DND-41 (cell line): Measurements from ENCODE around the gene HSPBAP1.

ENCODE experiments used
- ATAC-seq: fragments of 200-7000 bp; cut with Tn5 transposase; 3 replicates; pipeline ENCODE4 v1.9.1; 2021; ENCODE audit warnings: low read depth; ENCODE audit not compliant: insufficient read depth
- DNase-seq: peaks from one replicate; pipeline ENCODE4 v3.0.0-alpha.2; 2020
- H2AFZ ChIP-seq: 2 replicates; pipeline ENCODE4 v1.6.0; 2012; ENCODE audit warnings: low read depth, low read length
- H3K27ac ChIP-seq: 2 replicates; pipeline ENCODE4 v1.5.1; 2012; ENCODE audit warnings: low read length, inconsistent platforms
- H3K27me3 ChIP-seq: fragments of 200-600 bp; sonication (generic); 2 replicates; pipeline ENCODE4 v1.6.0; 2012; ENCODE audit warnings: low read length, mild to moderate bottlenecking, inconsistent platforms; ENCODE audit not compliant: insufficient read depth, poor library complexity
- H3K36me3 ChIP-seq: 2 replicates; pipeline ENCODE4 v1.5.1; 2012; ENCODE audit warnings: low read length, inconsistent platforms; ENCODE audit not compliant: insufficient read depth
- H3K4me1 ChIP-seq: 2 replicates; pipeline ENCODE4 v1.5.1; 2012; ENCODE audit warnings: mild to moderate bottlenecking, low read length; ENCODE audit not compliant: insufficient read depth
- H3K4me2 ChIP-seq: 2 replicates; pipeline ENCODE4 v1.6.0; 2012; ENCODE audit warnings: mild to moderate bottlenecking, moderate library complexity, low read length, inconsistent platforms; ENCODE audit not compliant: insufficient read depth
- H3K4me3 ChIP-seq, 2 experiments: fragments of 200-600 bp in 1 of 2; shearing (Covaris generic) in 1 of 2; 2 replicates each; pipeline ENCODE4 v1.5.1; 2012 to 2016; ENCODE audit warnings: inconsistent platforms in 2 of 2, low read length in 2 of 2, mild to moderate bottlenecking in 2 of 2, low read depth in 1 of 2, moderate library complexity in 1 of 2
- H3K79me2 ChIP-seq: 2 replicates; pipeline ENCODE4 v1.6.0; 2012; ENCODE audit warnings: low read length, inconsistent platforms; ENCODE audit not compliant: insufficient read depth
- H3K9ac ChIP-seq: 2 replicates; pipeline ENCODE4 v1.6.0; 2012; ENCODE audit warnings: low read depth, mild to moderate bottlenecking, inconsistent platforms, low read length, moderate library complexity
- H3K9me3 ChIP-seq: 2 replicates; pipeline ENCODE4 v1.5.1; 2012; ENCODE audit warnings: low read length, moderate library complexity, mild to moderate bottlenecking, inconsistent platforms; ENCODE audit not compliant: insufficient read depth, severe bottlenecking
- H4K20me1 ChIP-seq: 2 replicates; pipeline ENCODE4 v1.6.0; 2012; ENCODE audit warnings: low read length; ENCODE audit not compliant: insufficient read depth
- EZH2 ChIP-seq: IDR thresholded peaks from 3 replicates; pipeline ENCODE4 v1.6.1; 2012; ENCODE audit warnings: borderline replicate concordance, low read depth, mild to moderate bottlenecking, moderate library complexity, low read length, inconsistent platforms; ENCODE audit not compliant: severe bottlenecking
- TF ChIP-seq, protein P1 (sequence below): IDR thresholded peaks from 2 replicates; pipeline ENCODE4 v1.5.1; 2012; ENCODE audit warnings: borderline replicate concordance, low read length, moderate library complexity, mild to moderate bottlenecking; ENCODE audit not compliant: poor library complexity, severe bottlenecking; ENCODE audit errors: extremely low read depth

The HSPBAP1 gene

DNA sequence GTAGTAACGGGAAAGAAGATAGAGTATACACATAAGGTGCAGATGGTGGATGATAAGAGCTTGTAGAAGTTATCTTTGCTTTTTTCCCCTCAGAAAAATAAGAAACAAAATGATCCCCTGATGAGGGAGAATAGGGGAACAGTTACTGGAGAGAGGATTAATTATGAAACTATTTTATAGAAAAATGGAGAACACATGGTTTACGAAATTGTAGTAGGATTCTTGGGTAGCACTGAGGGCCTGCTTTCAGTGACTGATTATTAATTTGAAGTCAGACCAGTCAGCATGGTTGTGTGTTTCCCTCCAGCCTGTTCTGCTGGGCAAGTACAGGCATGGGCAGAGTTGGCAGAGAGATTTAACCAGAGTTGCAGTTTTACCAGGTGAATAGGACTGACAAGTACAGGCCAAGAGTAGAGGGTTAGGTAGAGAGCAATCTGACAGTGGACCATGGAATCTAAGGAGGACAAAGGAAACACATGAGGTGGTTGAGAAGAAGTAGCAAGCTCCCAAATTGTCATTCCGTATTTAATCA, 7.1 kb upstream of the HSPBAP1 start:
- peaks cover 5% of the 10 kb centered on the region for H3K79me2 ChIP-seq
- no peaks in the 10 kb centered on the region for H3K9me3 ChIP-seq
- no peak overlapping the region for H3K27ac ChIP-seq
- H3K4me1 ChIP-seq, result peaks cover 17% of the 10 kb centered on the region
- no peak for DNase-seq
- no peak overlapping the region for H3K9ac ChIP-seq
- no peak for TF ChIP-seq EZH2
- TF ChIP-seq, protein P1, sequence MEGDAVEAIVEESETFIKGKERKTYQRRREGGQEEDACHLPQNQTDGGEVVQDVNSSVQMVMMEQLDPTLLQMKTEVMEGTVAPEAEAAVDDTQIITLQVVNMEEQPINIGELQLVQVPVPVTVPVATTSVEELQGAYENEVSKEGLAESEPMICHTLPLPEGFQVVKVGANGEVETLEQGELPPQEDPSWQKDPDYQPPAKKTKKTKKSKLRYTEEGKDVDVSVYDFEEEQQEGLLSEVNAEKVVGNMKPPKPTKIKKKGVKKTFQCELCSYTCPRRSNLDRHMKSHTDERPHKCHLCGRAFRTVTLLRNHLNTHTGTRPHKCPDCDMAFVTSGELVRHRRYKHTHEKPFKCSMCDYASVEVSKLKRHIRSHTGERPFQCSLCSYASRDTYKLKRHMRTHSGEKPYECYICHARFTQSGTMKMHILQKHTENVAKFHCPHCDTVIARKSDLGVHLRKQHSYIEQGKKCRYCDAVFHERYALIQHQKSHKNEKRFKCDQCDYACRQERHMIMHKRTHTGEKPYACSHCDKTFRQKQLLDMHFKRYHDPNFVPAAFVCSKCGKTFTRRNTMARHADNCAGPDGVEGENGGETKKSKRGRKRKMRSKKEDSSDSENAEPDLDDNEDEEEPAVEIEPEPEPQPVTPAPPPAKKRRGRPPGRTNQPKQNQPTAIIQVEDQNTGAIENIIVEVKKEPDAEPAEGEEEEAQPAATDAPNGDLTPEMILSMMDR, result no peak
- H2AFZ ChIP-seq, result no peak overlapping the region
- no peaks in the 10 kb centered on the region for H3K36me3 ChIP-seq
- no peak for ATAC-seq
- H3K4me2 ChIP-seq, result no peak overlapping the region
- H4K20me1 ChIP-seq, result 0 out of 2 replicates have a peak, but pooled peaks cover 3% of the 10 kb centered on the region
- H3K27me3 ChIP-seq, result no peaks in the 10 kb centered on the region
- no peak overlapping the region for H3K4me3 ChIP-seq

DNA sequence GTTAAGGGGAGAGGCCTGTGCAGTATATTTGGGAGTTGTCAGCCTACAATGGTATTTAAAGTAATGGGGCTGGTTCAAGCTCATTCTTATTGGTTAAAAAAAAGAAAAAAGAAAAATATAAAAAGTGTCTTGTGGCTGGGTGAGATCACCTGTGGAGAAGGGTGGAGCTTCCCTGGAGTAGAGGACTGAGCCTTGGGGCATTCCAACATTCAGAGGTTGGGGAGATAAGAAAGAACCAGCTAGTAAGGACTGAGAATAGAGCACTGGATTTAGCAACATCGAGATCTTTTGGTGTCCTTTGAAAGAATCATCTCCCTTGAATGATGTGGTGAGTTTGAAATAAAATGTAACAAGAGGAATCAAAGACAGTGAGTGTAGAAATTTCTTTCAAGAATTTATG, 6.4 kb upstream of the HSPBAP1 start:
- H3K4me2 ChIP-seq, result no peak overlapping the region

GRCh38 chr3:122799322-122799721, 5.7 kb upstream of the HSPBAP1 start:
- H3K4me3 ChIP-seq, result no peak overlapping the region
- H3K79me2 ChIP-seq, result peaks cover 12% of the 10 kb centered on the region
- TF ChIP-seq, protein P1, result no peak
- TF ChIP-seq EZH2, result no peak
- no peak for DNase-seq
- peaks cover 28% of the 10 kb centered on the region for H3K4me1 ChIP-seq
- no peak overlapping the region for H3K4me2 ChIP-seq
- H3K9ac ChIP-seq, result no peak overlapping the region
- no peak for ATAC-seq
- H3K27me3 ChIP-seq, result no peaks in the 10 kb centered on the region
- no peaks in the 10 kb centered on the region for H3K9me3 ChIP-seq
- no peaks in the 10 kb centered on the region for H3K36me3 ChIP-seq
- no peak overlapping the region for H2AFZ ChIP-seq
- 0 out of 2 replicates have a peak, but pooled peaks cover 3% of the 10 kb centered on the region for H4K20me1 ChIP-seq
- H3K27ac ChIP-seq, result no peak overlapping the region

More for the DNA sequence above, 6.4 kb upstream of the HSPBAP1 start:
- Histone ChIP-seq H3K9me3 (no peaks in the 10 kb centered on the region), H3K27me3 (no peaks in the 10 kb centered on the region), H3K27ac (no peak overlapping the region), H3K4me1 (peaks cover 23% of the 10 kb centered on the region), H3K4me3 (no peak overlapping the region), H3K36me3 (no peaks in the 10 kb centered on the region), H3K9ac (no peak overlapping the region), H4K20me1 (0 out of 2 replicates have a peak, but pooled peaks cover 3% of the 10 kb centered on the region), H2AFZ (no peak overlapping the region), H3K79me2 (peaks cover 12% of the 10 kb centered on the region)
- ATAC-seq (no peak), DNase-seq (no peak)
- no peak for TF ChIP-seq EZH2
- TF ChIP-seq, protein P1, result no peak
